Prostate gland (tissue), 2 donors: ENCODE data around the gene PTPA.

Experiments
- CTCF ChIP-seq, 4 experiments: fragments of 200-600 bp in 2 of 4; fragments of 450-650 bp in 2 of 4; sonication (generic) in 2 of 4; IDR thresholded peaks; 1 replicate in 3 of 4; 2 replicates in 1 of 4; pipeline ENCODE4 v1.5.1; 2016 to 2019; ENCODE audit warnings: antibody characterized with exemption in 4 of 4, mild to moderate bottlenecking in 2 of 4, moderate library complexity in 2 of 4
- POLR2A ChIP-seq: fragments of 450-650 bp; IDR thresholded peaks from one replicate; pipeline ENCODE4 v1.6.1; 2016; ENCODE audit warnings: antibody characterized with exemption, mild to moderate bottlenecking
- POLR2AphosphoS5 ChIP-seq: sonication (generic); formaldehyde crosslinking; IDR thresholded peaks from one replicate; pipeline ENCODE4 v1.6.1; 2017; ENCODE audit warnings: antibody characterized with exemption

DNA sequence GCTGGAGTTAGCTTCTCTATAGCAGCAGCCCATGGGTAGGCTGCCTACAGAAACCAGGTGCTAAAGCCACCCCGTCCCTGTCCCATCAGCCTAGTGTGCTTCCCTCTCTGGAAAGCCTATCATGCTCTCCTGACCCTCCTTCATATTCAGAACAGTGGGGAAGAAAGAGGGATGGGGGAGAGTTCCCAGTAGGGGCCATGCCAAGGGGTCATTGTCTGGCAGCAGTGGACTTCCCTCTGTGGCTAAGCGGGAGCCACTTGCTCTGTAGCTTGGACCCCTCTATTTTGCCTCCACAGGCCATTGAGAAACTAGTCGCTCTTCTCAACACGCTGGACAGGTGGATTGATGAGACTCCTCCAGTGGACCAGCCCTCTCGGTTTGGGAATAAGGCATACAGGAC is 17.5 kb downstream of the PTPA start:
- TF ChIP-seq CTCF (IDR thresholded peaks at IDR 0.05): no peak
- no peak for TF ChIP-seq POLR2AphosphoS5
- no peak for TF ChIP-seq POLR2A
